Cardiac muscle cell (in vitro differentiated cells and primary cell): ENCODE data around the gene ARFIP2. TPM values are rescaled to one million over a fixed set of nuclear protein-coding genes. Genes with fewer than 3 reads are reported as not detected.

Experiments
- DNase-seq, 2 donors: peaks; one replicate each; pipeline versions ENCODE4 v3.0.0 to v3.0.0-alpha.2; 2010 to 2017; ENCODE audit warnings: low read depth in 1 of 2, low spot score in 1 of 2
- H3K27ac ChIP-seq: fragments of 200-600 bp; sonication (generic); 2 replicates; pipeline ENCODE4 v1.5.1; 2016
- H3K27me3 ChIP-seq: fragments of 200-600 bp; sonication (generic); 2 replicates; pipeline ENCODE4 v1.6.0; 2016; ENCODE audit warnings: control low read depth
- H3K36me3 ChIP-seq: fragments of 200-600 bp; sonication (generic); 2 replicates; pipeline ENCODE4 v1.5.1; 2016; ENCODE audit warnings: control low read depth
- H3K4me1 ChIP-seq: fragments of 200-600 bp; sonication (generic); 2 replicates; pipeline ENCODE4 v1.8.1; 2017; ENCODE audit warnings: low read depth, mild to moderate bottlenecking, mixed run types
- H3K4me3 ChIP-seq: fragments of 200-600 bp; sonication (generic); 2 replicates; pipeline ENCODE4 v1.5.1; 2016; ENCODE audit warnings: mild to moderate bottlenecking
- H3K9me3 ChIP-seq: fragments of 200-600 bp; sonication (generic); 2 replicates; pipeline ENCODE4 v1.5.1; 2017; ENCODE audit warnings: low read depth, mild to moderate bottlenecking, control low read depth
- CTCF ChIP-seq: IDR thresholded peaks from 2 replicates; pipeline ENCODE4 v1.5.1; 2012; ENCODE audit warnings: low read depth, mild to moderate bottlenecking, low read length
- polyA plus RNA-seq: library from polyadenylated mRNA; unstranded; fragments of >200 nt; fragmentation: Nextera tagmentation; extraction: Ambion mirVana; gene quantifications from 2 replicates; pipeline ENCODE4 v1.2.1, GENCODE V29; 2016
- total RNA-seq: library from RNA; depleted of rRNA; stranded (reverse); fragments of >200 nt; gene quantifications from 2 replicates; pipeline ENCODE4 v1.2.3, GENCODE V29; 2016

ARFIP2 gene
- total and polyA plus RNA-seq, 2 experiments from 2014 or later, result 52.7 to 68.9 TPM

- no peaks in the 10 kb centered on the region for H3K9me3 ChIP-seq
Observed at GRCh38 chr11:6488342-6488741, 7.2 kb upstream of the ARFIP2 start.

GRCh38 chr11:6486938-6487337 lies 5.8 kb upstream of the ARFIP2 start:
- no peak for DNase-seq
- Histone ChIP-seq H3K27me3 (no peaks in the 10 kb centered on the region), H3K4me1 (peaks cover 8% of the 10 kb centered on the region), H3K4me3 (no peak overlapping the region), H3K36me3 (peaks cover 29% of the 10 kb centered on the region), H3K9me3 (no peaks in the 10 kb centered on the region), H3K27ac (no peak overlapping the region)
- no peak for TF ChIP-seq CTCF

More at GRCh38 chr11:6488342-6488741, 7.2 kb upstream of the ARFIP2 start:
- Histone ChIP-seq H3K36me3 (peaks cover 26% of the 10 kb centered on the region), H3K4me1 (no peaks in the 10 kb centered on the region), H3K4me3 (no peak overlapping the region), H3K27ac (no peak overlapping the region), H3K27me3 (no peaks in the 10 kb centered on the region)
- DNase-seq, result no peak
- no peak for TF ChIP-seq CTCF

GRCh38 chr11:6486256-6486655 lies 5.1 kb upstream of the ARFIP2 start:
- Histone ChIP-seq H3K36me3 (peaks cover 29% of the 10 kb centered on the region), H3K27me3 (no peaks in the 10 kb centered on the region), H3K4me3 (no peak overlapping the region), H3K27ac (no peak overlapping the region), H3K4me1 (peaks cover 8% of the 10 kb centered on the region), H3K9me3 (no peaks in the 10 kb centered on the region)
- no peak for DNase-seq
- TF ChIP-seq CTCF, result no peak

DNA sequence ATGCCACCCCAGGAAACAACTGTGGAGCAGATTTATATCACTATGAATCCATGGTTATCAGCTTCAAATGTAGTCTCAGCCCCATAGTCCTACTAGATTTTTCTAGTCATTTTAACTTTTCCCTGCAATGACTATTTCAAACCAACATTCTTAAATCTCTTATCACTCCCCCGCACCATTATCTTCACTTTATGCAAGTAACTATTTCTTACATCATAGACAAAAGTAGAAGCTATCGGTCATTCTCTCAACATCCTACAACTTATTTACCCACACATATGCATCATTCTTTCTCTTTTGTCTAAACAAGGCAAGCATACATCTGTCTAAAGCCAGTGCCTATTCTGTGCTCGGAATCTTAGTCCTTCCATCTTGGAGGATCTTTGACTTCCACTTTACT lies 4.5 kb upstream of the ARFIP2 start:
- H3K27ac ChIP-seq, result no peak overlapping the region
- peaks cover 29% of the 10 kb centered on the region for H3K36me3 ChIP-seq
- peaks cover 8% of the 10 kb centered on the region for H3K4me1 ChIP-seq

DNA sequence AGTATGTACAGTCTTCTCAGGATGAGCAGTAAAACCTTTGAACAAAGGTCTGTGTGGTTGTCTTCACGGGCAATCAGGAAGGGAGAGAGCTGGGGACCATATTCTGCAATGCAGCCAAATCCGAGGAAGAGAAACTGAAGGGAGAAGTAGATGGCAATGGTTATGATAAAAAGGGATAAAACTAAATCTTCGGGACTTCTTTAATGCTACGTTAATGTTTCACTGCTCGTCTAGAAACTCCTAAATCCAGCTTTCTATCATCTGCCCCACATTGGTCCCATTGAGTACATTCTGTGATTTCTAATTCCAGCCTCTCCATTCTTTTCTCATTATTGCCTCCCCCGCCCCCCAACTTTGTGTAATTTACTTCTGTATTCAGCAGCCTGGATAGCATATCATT lies 1.9 kb upstream of the ARFIP2 start:
- no peaks in the 10 kb centered on the region for H3K27me3 ChIP-seq
- DNase-seq, result no peak
- no peak overlapping the region for H3K27ac ChIP-seq
- TF ChIP-seq CTCF, result no peak
- no peaks in the 10 kb centered on the region for H3K9me3 ChIP-seq
- H3K4me1 ChIP-seq, result peaks cover 8% of the 10 kb centered on the region
- H3K4me3 ChIP-seq, result no peak overlapping the region
- peaks cover 26% of the 10 kb centered on the region for H3K36me3 ChIP-seq

More for the DNA sequence above, 4.5 kb upstream of the ARFIP2 start:
- peak in 1 of 2 donors; percentile 54 for DNase-seq
- no peaks in the 10 kb centered on the region for H3K9me3 ChIP-seq
- H3K27me3 ChIP-seq, result no peaks in the 10 kb centered on the region
- H3K4me3 ChIP-seq, result no peak overlapping the region
- TF ChIP-seq CTCF, result no peak

GRCh38 chr11:6482441-6482840 lies 1.3 kb upstream of the ARFIP2 start:
- no peak for DNase-seq
- H3K36me3 ChIP-seq, result peaks cover 24% of the 10 kb centered on the region
- TF ChIP-seq CTCF, result no peak
- peak overlapping the region; percentile 99 for H3K27ac ChIP-seq
- H3K4me1 ChIP-seq, result peaks cover 8% of the 10 kb centered on the region
- H3K9me3 ChIP-seq, result no peaks in the 10 kb centered on the region
- H3K27me3 ChIP-seq, result no peaks in the 10 kb centered on the region
- peak overlapping the region; percentile 79 for H3K4me3 ChIP-seq
